A673 (cell line): ENCODE results near the gene VSTM2L. TPM values are rescaled to one million over a fixed set of nuclear protein-coding genes. Genes with fewer than 3 reads are reported as not detected.

Experiments used
- BruUV-seq: library from RNA; stranded (reverse); fragments of 400-500 nt; replicated peaks from 2 replicates; lab custom pipeline; 2021; lab: Mats Ljungman, UMichigan
- CTCF ChIA-PET: fragments of 300-600 bp; sonication (Branson Sonifier 250); formaldehyde crosslinking; loops from one replicate; lab custom pipeline; 2022; ENCODE audit warnings: antibody characterized with exemption; lab: Charles Lee
- POLR2A ChIA-PET: fragments of 300-600 bp; sonication (Branson Sonifier 250); formaldehyde crosslinking; loops from one replicate; lab custom pipeline; 2022; ENCODE audit warnings: antibody characterized with exemption; ENCODE audit not compliant: low non-redundant PET; lab: Charles Lee
- DNase-seq: peaks from one replicate; pipeline ENCODE4 v3.0.0-alpha.2; 2015; ENCODE audit warnings: low spot score
- H3K27ac ChIP-seq: fragments of 200-600 bp; sonication (generic); 2 replicates; pipeline ENCODE4 v1.5.1; 2016; ENCODE audit warnings: mixed run types, low read depth, mild to moderate bottlenecking, mixed read lengths, antibody characterized with exemption, low read length; ENCODE audit not compliant: poor library complexity, severe bottlenecking
- H3K27me3 ChIP-seq: fragments of 200-600 bp; sonication (generic); replicated peaks from 2 replicates; pipeline ENCODE4 v1.6.1; 2017; ENCODE audit warnings: mixed run types, low read depth, mild to moderate bottlenecking, mixed read lengths, antibody characterized with exemption, low read length; ENCODE audit not compliant: insufficient read depth, poor library complexity
- H3K36me3 ChIP-seq: fragments of 200-600 bp; sonication (generic); 2 replicates; pipeline ENCODE4 v1.6.1; 2016; ENCODE audit warnings: mixed run types, mild to moderate bottlenecking, mixed read lengths, antibody characterized with exemption, low read length; ENCODE audit not compliant: insufficient read depth, poor library complexity, severe bottlenecking
- H3K4me1 ChIP-seq: fragments of 200-600 bp; sonication (generic); 2 replicates; pipeline ENCODE4 v1.6.1; 2017; ENCODE audit warnings: mixed run types, mild to moderate bottlenecking, mixed read lengths, antibody characterized with exemption, low read length; ENCODE audit not compliant: insufficient read depth, poor library complexity, severe bottlenecking
- H3K4me3 ChIP-seq: fragments of 200-600 bp; sonication (generic); 2 replicates; pipeline ENCODE4 v1.5.1; 2016; ENCODE audit warnings: low read depth, mixed run types, mild to moderate bottlenecking, mixed read lengths, low read length; ENCODE audit not compliant: poor library complexity, severe bottlenecking
- H3K9me3 ChIP-seq: fragments of 200-600 bp; sonication (generic); 2 replicates; pipeline ENCODE4 v1.6.1; 2016; ENCODE audit warnings: mixed run types, low read depth, mild to moderate bottlenecking, mixed read lengths, antibody characterized with exemption, low read length; ENCODE audit not compliant: poor library complexity, severe bottlenecking
- EZH2 ChIP-seq: fragments of 200-600 bp; sonication (generic); IDR thresholded peaks from 2 replicates; pipeline ENCODE4 v1.6.1; 2017; ENCODE audit warnings: borderline replicate concordance, low read depth, mild to moderate bottlenecking, mixed read lengths, antibody characterized with exemption, low read length; ENCODE audit not compliant: poor library complexity, severe bottlenecking
- intact Hi-C: fragments of 100-400 bp; cut with micrococcal nuclease; formaldehyde crosslinking; loops from one replicate; pipeline ENCODE4 v1.10.0; 2022; ENCODE audit not compliant: unreplicated experiment
- total RNA-seq: library from RNA; stranded (reverse); gene quantifications from 2 replicates; pipeline ENCODE4 v1.2.3, GENCODE V29; 2021
- TF ChIP-seq, protein P1 (sequence below): fragments of 300-800, 200-600 bp; sonication (generic); conservative IDR thresholded peaks from 2 replicates; pipeline ENCODE4 v1.5.1; 2017; ENCODE audit warnings: low read depth, mild to moderate bottlenecking, antibody characterized with exemption, low read length, moderate library complexity, mixed read lengths

The VSTM2L gene
- total RNA-seq, 1 experiment from 2014 or later = 23.3 TPM

DNA sequence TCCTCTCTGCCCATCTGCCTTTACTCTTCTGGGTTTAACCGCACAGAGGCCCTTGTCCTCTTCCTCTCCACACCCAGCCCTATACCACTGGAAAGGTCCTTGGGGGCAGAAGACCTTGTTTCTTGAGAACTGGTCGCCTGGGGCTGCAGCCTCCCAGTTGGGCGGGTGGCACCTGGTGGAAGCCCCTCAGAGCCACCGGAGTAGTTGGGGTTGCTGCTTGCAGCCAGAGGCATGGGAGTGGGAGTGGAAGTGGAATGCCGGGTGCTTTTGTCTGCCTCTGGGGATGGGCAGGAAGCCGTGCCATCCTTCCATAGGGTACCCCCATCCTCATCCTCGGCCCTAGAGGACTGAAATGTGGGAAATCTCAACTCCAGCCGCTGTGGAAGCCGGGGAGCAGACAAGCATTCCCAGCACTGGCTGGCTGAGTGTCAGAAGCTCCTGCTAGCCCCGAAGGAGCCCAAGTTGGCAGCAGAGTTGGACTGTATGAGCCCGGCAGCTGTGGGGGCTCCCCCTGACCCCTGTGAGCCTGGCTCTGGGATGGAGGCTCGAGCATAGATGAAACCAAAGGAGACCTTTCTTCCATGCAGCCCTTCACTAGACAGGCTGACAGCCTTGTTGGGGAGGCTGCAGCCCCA lies 1.2 kb downstream of the VSTM2L start:
- BruUV-seq = TSS peak; percentile 40
- H3K27ac ChIP-seq = no peak overlapping the region
- intact Hi-C loops = no loop called here
- H3K9me3 ChIP-seq = no peaks in the 10 kb centered on the region
- DNase-seq = no peak
- no peaks in the 10 kb centered on the region for H3K36me3 ChIP-seq
- peaks cover 44% of the 10 kb centered on the region for H3K4me1 ChIP-seq
- TF ChIP-seq, protein P1, sequence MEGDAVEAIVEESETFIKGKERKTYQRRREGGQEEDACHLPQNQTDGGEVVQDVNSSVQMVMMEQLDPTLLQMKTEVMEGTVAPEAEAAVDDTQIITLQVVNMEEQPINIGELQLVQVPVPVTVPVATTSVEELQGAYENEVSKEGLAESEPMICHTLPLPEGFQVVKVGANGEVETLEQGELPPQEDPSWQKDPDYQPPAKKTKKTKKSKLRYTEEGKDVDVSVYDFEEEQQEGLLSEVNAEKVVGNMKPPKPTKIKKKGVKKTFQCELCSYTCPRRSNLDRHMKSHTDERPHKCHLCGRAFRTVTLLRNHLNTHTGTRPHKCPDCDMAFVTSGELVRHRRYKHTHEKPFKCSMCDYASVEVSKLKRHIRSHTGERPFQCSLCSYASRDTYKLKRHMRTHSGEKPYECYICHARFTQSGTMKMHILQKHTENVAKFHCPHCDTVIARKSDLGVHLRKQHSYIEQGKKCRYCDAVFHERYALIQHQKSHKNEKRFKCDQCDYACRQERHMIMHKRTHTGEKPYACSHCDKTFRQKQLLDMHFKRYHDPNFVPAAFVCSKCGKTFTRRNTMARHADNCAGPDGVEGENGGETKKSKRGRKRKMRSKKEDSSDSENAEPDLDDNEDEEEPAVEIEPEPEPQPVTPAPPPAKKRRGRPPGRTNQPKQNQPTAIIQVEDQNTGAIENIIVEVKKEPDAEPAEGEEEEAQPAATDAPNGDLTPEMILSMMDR = no peak
- TF ChIP-seq EZH2 = no peak
- H3K27me3 ChIP-seq = no peaks in the 10 kb centered on the region
- peak overlapping the region; percentile 64 for H3K4me3 ChIP-seq
- CTCF ChIA-PET = no interaction called here
- POLR2A ChIA-PET = no interaction called here

DNA sequence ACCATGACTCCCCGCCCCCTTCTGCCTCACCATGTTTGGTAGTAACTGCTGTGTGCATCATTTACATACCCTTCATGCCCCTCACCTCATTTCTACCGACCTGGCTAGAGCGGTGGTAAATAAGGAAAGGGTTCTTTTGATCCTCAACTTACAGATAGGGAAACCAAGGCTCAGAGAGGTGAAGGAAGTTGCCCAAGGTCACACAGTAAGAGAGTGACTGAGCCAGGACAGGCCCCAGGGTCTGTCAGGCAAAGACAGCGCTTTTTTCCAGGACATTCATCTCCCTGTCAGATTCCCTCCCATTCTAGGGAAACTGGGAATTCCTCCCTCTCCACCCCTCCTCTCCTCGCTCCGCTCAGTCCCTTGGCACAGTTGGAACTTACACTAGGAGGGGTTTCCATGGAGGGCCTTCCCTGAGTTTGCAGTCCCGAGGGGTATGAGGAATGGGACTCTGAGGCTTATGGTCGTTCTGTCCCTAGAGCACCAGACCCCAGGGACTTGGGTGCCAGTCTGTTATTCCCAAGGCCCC lies 2.0 kb downstream of the VSTM2L start:
- Histone ChIP-seq H3K4me3 (no peak overlapping the region), H3K4me1 (peaks cover 44% of the 10 kb centered on the region), H3K36me3 (no peaks in the 10 kb centered on the region), H3K27me3 (no peaks in the 10 kb centered on the region), H3K27ac (no peak overlapping the region), H3K9me3 (no peaks in the 10 kb centered on the region)
- POLR2A ChIA-PET = no interaction called here
- no peak for TF ChIP-seq EZH2
- TF ChIP-seq, protein P1 = no peak
- no TSS peak for BruUV-seq
- intact Hi-C loops = no loop called here
- no peak for DNase-seq
- CTCF ChIA-PET = no interaction called here

DNA sequence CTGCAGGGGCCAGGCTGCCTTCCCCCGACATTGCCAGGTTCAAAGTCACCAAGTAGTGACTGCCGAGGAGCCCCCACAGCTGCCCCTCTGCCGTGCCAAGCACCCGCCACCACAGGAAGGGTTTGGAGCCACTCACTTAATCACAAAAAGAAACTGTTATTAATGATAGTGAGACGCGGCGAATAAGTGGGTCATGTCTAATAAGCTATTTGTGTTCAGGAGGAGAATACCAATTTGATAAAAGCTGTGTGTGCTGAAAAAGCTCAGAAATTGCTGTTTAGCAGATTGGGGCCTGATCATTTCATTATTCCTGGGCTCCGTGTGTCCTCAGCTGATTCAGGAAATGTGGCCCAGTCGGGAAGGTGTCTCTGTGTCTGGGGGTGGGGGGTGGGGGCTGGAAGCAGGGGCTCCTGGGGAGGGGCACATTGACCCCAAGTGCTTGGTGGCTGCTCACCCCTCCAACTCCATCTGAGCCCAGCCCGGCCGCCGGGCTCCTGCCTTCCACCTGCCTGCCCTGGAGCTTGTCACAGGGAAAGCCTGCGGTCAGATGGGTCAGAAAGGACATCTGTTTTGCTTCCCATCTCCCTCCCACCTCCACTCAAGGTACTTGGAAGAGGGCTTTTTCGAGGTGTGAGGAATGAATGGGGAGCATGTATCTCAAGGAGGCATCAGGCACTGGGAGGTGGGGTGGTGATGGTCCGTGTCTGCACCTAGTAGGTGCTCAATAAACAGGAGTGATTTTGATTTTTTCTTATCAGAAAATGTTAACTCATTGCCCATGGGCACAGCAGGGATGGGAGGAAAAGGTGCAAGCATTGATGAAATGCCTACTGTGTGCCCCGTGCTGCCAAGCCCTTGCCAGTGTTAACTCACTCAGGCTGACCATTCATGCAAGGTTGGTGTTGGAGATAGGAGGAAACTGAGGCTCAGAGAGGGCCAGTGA lies 3.0 kb downstream of the VSTM2L start:
- ChIA-PET CTCF (no interaction called here), POLR2A (interaction anchor here (1.2 kb wide), 1 partner anchor 10 kb away, joined by 3 read pairs; no protein-coding TSS in a partner anchor)
- intact Hi-C loops = no loop called here
- no peak for DNase-seq
- Histone ChIP-seq H3K27ac (no peak overlapping the region), H3K27me3 (no peaks in the 10 kb centered on the region), H3K9me3 (no peaks in the 10 kb centered on the region), H3K4me1 (peaks cover 46% of the 10 kb centered on the region), H3K4me3 (no peak overlapping the region), H3K36me3 (no peaks in the 10 kb centered on the region)
- BruUV-seq = no TSS peak
- TF ChIP-seq, protein P1 = no peak
- no peak for TF ChIP-seq EZH2
